Mammary epithelial cell (primary cell): ENCODE data around the gene KIF6.

Source experiments
- CTCF ChIP-seq, 2 donors: IDR thresholded peaks in 1 of 2; conservative IDR thresholded peaks in 1 of 2; 2 replicates each; pipeline ENCODE4 v1.5.1; 2011 to 2012; ENCODE audit warnings: inconsistent platforms in 2 of 2, low read length in 2 of 2, mild to moderate bottlenecking in 2 of 2, control low read depth in 1 of 2, low read depth in 1 of 2; ENCODE audit not compliant: insufficient read depth in 1 of 2; ENCODE audit errors: extremely low read depth in 1 of 2
- EZH2 ChIP-seq: IDR thresholded peaks from 2 replicates; pipeline ENCODE4 v1.6.1; 2012; ENCODE audit warnings: low read length, inconsistent platforms, borderline replicate concordance

DNA sequence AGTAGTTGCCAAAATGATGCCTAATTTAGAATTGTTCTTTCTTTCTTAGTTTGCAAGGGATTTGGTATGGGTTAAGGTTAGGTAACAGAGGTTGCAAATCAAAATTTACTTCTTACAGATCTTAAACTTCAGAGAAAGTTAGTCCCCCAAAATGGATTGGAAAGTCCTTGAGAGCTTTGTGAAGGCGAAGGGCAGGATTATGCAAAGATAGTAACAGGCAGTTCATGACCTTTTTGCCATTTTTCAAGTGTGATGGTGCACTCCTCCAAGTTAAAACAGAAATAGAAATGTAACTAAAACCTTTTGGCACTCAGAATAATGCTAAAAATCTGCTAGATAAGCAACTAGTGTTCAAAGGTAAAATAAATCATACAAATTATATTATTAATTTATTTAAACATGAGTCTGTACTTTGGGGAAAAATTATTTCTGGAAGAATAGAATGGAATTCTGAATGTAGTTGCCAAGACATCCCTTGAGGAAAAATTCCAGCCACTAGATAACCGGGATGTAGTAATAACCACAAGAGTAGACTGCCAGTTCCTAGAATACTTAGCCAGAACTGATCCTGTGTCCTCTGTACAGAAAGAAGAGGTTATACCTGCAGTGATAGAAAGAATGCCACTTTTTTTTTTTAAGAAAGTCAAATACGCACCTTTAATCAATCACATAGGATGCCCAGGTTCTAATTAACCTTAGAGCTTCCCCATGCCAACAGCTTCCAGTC lies 35.2 kb upstream of the KIF6 start:
- TF ChIP-seq CTCF (conservative IDR thresholded peaks at IDR 0.05 in 1 of 2, IDR thresholded peaks at IDR 0.05 in 1 of 2; ENCODE audit: extremely low read depth in 1 of 2, insufficient read depth in 1 of 2, low read depth in 1 of 2, low read length in 2 of 2) (no peak), EZH2 (no peak)
